ENCODE results near the gene MAP3K4. TPM values are rescaled to one million over a fixed set of nuclear protein-coding genes. Genes with fewer than 3 reads are reported as not detected.

Gene MAP3K4
- total RNA-seq, 1 experiment from 2014 or later, result 54.3 TPM

GRCh38 chr6:161082215-161082614 is 90.6 kb downstream of the MAP3K4 start:
- no CpG with 5 or more reads among the region's 2 CpGs for WGBS (ENCODE audit: extremely low coverage, insufficient read length, low lambda C conversion rate)

More at GRCh38 chr6:161082215-161082614, 90.6 kb downstream of the MAP3K4 start:
- no peaks in the 10 kb centered on the region for H3K79me1 ChIP-seq (ENCODE audit: insufficient read depth, low read depth, low read length, poor library complexity, severe bottlenecking)
- DNase-seq, result no peak
- H3K4me1 Mint-ChIP-seq, result no peaks in the 10 kb centered on the region
- H3K23me2 ChIP-seq (ENCODE audit: insufficient read length, low read depth, low read length, poor library complexity, severe bottlenecking), result no peaks in the 10 kb centered on the region
- peaks cover 13 to 22% (median 20%) of the 10 kb centered on the region in 3 experiments; a peak in 6 of 7 replicates for H3K36me3 Mint-ChIP-seq (ENCODE audit: insufficient read depth in 1 of 3, low read depth in 3 of 3)
- no peak overlapping the region for H2AFZ ChIP-seq (ENCODE audit: low read length)
- no peak overlapping the region for H3K9ac ChIP-seq (ENCODE audit: extremely low read depth, insufficient read length, low read length)
- no peak overlapping the region for H3K4me3 Mint-ChIP-seq
- no peak overlapping the region for H2AK5ac ChIP-seq (ENCODE audit: insufficient read length, low read length)
- H2BK15ac ChIP-seq (ENCODE audit: low read depth, low read length), result no peak overlapping the region
- H2BK12ac ChIP-seq (ENCODE audit: insufficient read length, low read depth, low read length), result no peak overlapping the region
- H4K8ac ChIP-seq (replicated peaks; ENCODE audit: insufficient read length, low read depth, low read length), result no peak overlapping the region
- no peak overlapping the region for H3K14ac ChIP-seq (ENCODE audit: insufficient read depth, low read length)
- no peak overlapping the region for H3K27ac ChIP-seq (ENCODE audit: insufficient read length, low read depth, low read length)
- H3K27me3 ChIP-seq (ENCODE audit: insufficient read depth, low read length), result no peaks in the 10 kb centered on the region
- no peak overlapping the region for H4K5ac ChIP-seq (ENCODE audit: insufficient read length, low read depth, low read length)
- no peaks in the 10 kb centered on the region for H3K9me3 Mint-ChIP-seq
- H3K23ac ChIP-seq (ENCODE audit: insufficient read length, low read depth, low read length), result no peak overlapping the region
- H3K4ac ChIP-seq (ENCODE audit: low read depth, low read length), result no peak overlapping the region
- H3K4me1 ChIP-seq (ENCODE audit: insufficient read depth, low read length), result no peaks in the 10 kb centered on the region
- no peak overlapping the region for H3K18ac ChIP-seq (ENCODE audit: insufficient read length, low read depth, low read length)
- H3T11ph ChIP-seq (ENCODE audit: low read length), result no peak overlapping the region
- TF ChIP-seq CTCF (conservative IDR thresholded peaks at IDR 0.05), result no peak
- no peaks in the 10 kb centered on the region for H3K27me3 Mint-ChIP-seq (ENCODE audit: low read depth)
- no peak overlapping the region for H2BK5ac ChIP-seq (ENCODE audit: insufficient read length, low read length)
- no peaks in the 10 kb centered on the region for H4K20me1 ChIP-seq (ENCODE audit: control insufficient read depth, insufficient read depth, insufficient read length)
- H2BK120ac ChIP-seq (ENCODE audit: low read depth, low read length, poor library complexity, severe bottlenecking), result no peak overlapping the region
- H2BK20ac ChIP-seq (ENCODE audit: low read depth, low read length, poor library complexity, severe bottlenecking), result no peak overlapping the region
- no peak overlapping the region for H3K27ac Mint-ChIP-seq
- no peak overlapping the region for H3K56ac ChIP-seq (ENCODE audit: insufficient read length, low read depth, low read length)
- H4K91ac ChIP-seq (ENCODE audit: insufficient read length, low read depth, low read length), result no peak overlapping the region
- H3K79me2 ChIP-seq (ENCODE audit: insufficient read depth, low read length), result no peaks in the 10 kb centered on the region
- H3K9me3 ChIP-seq (ENCODE audit: control insufficient read depth, low read depth, low read length), result no peaks in the 10 kb centered on the region
- H3K4me2 ChIP-seq (ENCODE audit: insufficient read depth, insufficient read length, low read length), result no peak overlapping the region
